ENCODE data around the gene SPSB4. TPM values are rescaled to one million over a fixed set of nuclear protein-coding genes. Genes with fewer than 3 reads are reported as not detected.

Gene SPSB4
- total and polyA plus RNA-seq, 2 of the 8 experiments (the other 6 are each of a cell fraction or from before 2014, with no cell fraction given) = 15.1 to 17.2 TPM

DNA sequence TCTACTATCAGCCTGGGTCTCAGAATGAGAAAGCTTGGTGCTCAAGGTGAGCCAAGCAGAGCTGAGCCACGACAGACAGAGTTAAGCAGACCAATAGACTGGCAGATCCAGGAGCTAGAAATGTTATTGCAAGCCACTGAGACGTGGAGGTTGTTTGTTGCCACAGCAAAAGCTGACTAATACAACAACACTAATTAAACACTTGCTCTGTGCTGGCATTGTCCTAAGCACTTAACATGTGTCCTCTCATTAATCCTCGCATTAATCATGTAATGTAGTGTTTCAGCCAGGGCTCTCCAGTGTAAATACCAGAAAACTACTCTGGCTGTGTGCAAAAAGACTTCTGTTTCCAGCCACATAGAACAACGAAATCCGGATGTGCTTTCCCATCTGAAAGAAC lies 11.6 kb upstream of the SPSB4 start (continued):
- TF ChIP-seq, protein P1, sequence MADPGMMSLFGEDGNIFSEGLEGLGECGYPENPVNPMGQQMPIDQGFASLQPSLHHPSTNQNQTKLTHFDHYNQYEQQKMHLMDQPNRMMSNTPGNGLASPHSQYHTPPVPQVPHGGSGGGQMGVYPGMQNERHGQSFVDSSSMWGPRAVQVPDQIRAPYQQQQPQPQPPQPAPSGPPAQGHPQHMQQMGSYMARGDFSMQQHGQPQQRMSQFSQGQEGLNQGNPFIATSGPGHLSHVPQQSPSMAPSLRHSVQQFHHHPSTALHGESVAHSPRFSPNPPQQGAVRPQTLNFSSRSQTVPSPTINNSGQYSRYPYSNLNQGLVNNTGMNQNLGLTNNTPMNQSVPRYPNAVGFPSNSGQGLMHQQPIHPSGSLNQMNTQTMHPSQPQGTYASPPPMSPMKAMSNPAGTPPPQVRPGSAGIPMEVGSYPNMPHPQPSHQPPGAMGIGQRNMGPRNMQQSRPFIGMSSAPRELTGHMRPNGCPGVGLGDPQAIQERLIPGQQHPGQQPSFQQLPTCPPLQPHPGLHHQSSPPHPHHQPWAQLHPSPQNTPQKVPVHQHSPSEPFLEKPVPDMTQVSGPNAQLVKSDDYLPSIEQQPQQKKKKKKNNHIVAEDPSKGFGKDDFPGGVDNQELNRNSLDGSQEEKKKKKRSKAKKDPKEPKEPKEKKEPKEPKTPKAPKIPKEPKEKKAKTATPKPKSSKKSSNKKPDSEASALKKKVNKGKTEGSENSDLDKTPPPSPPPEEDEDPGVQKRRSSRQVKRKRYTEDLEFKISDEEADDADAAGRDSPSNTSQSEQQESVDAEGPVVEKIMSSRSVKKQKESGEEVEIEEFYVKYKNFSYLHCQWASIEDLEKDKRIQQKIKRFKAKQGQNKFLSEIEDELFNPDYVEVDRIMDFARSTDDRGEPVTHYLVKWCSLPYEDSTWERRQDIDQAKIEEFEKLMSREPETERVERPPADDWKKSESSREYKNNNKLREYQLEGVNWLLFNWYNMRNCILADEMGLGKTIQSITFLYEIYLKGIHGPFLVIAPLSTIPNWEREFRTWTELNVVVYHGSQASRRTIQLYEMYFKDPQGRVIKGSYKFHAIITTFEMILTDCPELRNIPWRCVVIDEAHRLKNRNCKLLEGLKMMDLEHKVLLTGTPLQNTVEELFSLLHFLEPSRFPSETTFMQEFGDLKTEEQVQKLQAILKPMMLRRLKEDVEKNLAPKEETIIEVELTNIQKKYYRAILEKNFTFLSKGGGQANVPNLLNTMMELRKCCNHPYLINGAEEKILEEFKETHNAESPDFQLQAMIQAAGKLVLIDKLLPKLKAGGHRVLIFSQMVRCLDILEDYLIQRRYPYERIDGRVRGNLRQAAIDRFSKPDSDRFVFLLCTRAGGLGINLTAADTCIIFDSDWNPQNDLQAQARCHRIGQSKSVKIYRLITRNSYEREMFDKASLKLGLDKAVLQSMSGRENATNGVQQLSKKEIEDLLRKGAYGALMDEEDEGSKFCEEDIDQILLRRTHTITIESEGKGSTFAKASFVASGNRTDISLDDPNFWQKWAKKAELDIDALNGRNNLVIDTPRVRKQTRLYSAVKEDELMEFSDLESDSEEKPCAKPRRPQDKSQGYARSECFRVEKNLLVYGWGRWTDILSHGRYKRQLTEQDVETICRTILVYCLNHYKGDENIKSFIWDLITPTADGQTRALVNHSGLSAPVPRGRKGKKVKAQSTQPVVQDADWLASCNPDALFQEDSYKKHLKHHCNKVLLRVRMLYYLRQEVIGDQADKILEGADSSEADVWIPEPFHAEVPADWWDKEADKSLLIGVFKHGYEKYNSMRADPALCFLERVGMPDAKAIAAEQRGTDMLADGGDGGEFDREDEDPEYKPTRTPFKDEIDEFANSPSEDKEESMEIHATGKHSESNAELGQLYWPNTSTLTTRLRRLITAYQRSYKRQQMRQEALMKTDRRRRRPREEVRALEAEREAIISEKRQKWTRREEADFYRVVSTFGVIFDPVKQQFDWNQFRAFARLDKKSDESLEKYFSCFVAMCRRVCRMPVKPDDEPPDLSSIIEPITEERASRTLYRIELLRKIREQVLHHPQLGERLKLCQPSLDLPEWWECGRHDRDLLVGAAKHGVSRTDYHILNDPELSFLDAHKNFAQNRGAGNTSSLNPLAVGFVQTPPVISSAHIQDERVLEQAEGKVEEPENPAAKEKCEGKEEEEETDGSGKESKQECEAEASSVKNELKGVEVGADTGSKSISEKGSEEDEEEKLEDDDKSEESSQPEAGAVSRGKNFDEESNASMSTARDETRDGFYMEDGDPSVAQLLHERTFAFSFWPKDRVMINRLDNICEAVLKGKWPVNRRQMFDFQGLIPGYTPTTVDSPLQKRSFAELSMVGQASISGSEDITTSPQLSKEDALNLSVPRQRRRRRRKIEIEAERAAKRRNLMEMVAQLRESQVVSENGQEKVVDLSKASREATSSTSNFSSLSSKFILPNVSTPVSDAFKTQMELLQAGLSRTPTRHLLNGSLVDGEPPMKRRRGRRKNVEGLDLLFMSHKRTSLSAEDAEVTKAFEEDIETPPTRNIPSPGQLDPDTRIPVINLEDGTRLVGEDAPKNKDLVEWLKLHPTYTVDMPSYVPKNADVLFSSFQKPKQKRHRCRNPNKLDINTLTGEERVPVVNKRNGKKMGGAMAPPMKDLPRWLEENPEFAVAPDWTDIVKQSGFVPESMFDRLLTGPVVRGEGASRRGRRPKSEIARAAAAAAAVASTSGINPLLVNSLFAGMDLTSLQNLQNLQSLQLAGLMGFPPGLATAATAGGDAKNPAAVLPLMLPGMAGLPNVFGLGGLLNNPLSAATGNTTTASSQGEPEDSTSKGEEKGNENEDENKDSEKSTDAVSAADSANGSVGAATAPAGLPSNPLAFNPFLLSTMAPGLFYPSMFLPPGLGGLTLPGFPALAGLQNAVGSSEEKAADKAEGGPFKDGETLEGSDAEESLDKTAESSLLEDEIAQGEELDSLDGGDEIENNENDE (IDR thresholded peaks at IDR 0.05; ENCODE audit: insufficient replicate concordance, low read length) = no peak
- no peak for TF ChIP-seq TEAD4 (IDR thresholded peaks at IDR 0.05; ENCODE audit: low read depth, low read length)
- no peak for TF ChIP-seq BACH1 (IDR thresholded peaks at IDR 0.05; ENCODE audit: low read length)

Measured in H1 (cell line).